ENCODE results near the gene CAMK4. TPM values are rescaled to one million over a fixed set of nuclear protein-coding genes. Genes with fewer than 3 reads are reported as not detected.
"Not testable (repeated sequence)": the region's sequence is repeated elsewhere in the genome, so short reads cannot be mapped to it uniquely, and the experiment has no call there.

CAMK4 gene
- total and polyA plus RNA-seq, 2 donors (not counting 3 experiments of a cell fraction or from before 2014, with no cell fraction given) = 2.2 to 5.4 TPM

DNA sequence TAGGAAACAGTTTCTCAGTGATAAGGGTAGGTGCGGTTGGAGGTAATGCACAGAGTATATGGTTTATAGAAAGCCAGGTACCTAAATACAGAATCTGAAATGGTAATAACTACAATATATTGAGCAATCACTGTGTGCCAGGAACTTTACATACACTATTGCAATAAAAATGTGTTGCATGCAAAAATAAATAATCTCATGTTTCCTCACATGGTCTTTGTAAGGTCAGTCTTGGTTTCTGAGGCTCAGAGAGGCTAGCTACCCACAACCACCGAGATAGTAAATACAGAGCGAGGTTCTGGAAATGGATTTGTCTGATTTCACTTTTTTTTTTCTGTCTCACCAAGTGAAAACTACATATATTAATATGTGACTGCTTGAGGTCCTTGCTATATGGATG is 128.9 kb downstream of the CAMK4 start:
- CTCF ChIA-PET = no interaction called here
- no peak for FAIRE-seq

DNA sequence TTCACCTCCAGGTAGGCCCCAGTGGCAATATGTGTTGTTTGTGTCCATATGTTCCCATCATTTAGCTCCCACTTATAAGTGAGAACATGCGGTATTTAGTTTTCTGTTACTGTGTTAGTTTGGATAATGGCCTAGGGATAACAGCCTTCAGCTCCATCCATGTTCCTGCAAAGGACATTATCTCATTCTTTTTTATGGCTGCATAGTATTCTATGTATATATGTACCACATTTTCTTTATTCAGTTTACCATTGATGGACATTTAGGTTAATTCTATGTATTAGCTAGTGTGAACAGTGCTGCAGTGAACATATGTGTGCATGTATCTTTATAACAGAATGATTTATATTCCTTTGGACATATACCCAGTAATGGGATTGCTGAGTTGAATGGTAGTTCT is 134.5 kb downstream of the CAMK4 start:
- intact Hi-C loops (cut with micrococcal nuclease); H3K4me2 ChIP-seq (ENCODE audit: insufficient read depth, low read length); POLR2A ChIA-PET; CTCF ChIA-PET; H3K4me3 ChIP-seq (replicated peaks in 1 of 3; ENCODE audit: insufficient read depth in 1 of 3, low read depth in 1 of 3, low read length in 3 of 3); BruUV-seq (replicated peaks); H3K4me1 ChIP-seq (ENCODE audit: control insufficient read depth, extremely low read depth, insufficient read depth, low read length); dilution Hi-C loops (cut with MboI; ENCODE audit: extremely low pct_ligation_motif_present, low sequenced_read_pairs); H3K27ac ChIP-seq (ENCODE audit: insufficient read depth, low read depth, low read length); H3K9me1 ChIP-seq (replicated peaks; ENCODE audit: control insufficient read depth, extremely low read depth, insufficient read depth, low read length); H3K27me3 ChIP-seq (ENCODE audit: control insufficient read depth in 2 of 2, insufficient read depth in 2 of 2, low read length in 2 of 2); DNase-seq (ENCODE audit: low read depth, low spot score); H4K20me1 ChIP-seq (replicated peaks; ENCODE audit: control insufficient read depth, extremely low read depth, insufficient read depth, low read length); H3K79me2 ChIP-seq (ENCODE audit: control insufficient read depth, insufficient read depth, low read length); H3K9me3 ChIP-seq (replicated peaks; ENCODE audit: control insufficient read depth, insufficient read depth, low read length); H2AFZ ChIP-seq (ENCODE audit: low read depth, low read length); H3K36me3 ChIP-seq (ENCODE audit: control insufficient read depth in 2 of 2, extremely low read depth in 1 of 2, insufficient read depth in 2 of 2, low read length in 2 of 2); FAIRE-seq; H3K9ac ChIP-seq (replicated peaks; ENCODE audit: extremely low read depth, insufficient read depth, low read length): not testable (repeated sequence)

More for the DNA sequence above, 128.9 kb downstream of the CAMK4 start:
- H4K20me1 ChIP-seq (replicated peaks; ENCODE audit: control insufficient read depth, extremely low read depth, insufficient read depth, low read length) = no peaks in the 10 kb centered on the region
- H3K79me2 ChIP-seq (ENCODE audit: control insufficient read depth, insufficient read depth, low read length) = no peaks in the 10 kb centered on the region
- no peak overlapping the region for H3K4me3 ChIP-seq (replicated peaks in 1 of 3; ENCODE audit: insufficient read depth in 1 of 3, low read depth in 1 of 3, low read length in 3 of 3)
- H3K4me2 ChIP-seq (ENCODE audit: insufficient read depth, low read length) = no peak overlapping the region
- no peaks in the 10 kb centered on the region for H3K9me3 ChIP-seq (replicated peaks; ENCODE audit: control insufficient read depth, insufficient read depth, low read length)
- no peaks in the 10 kb centered on the region for H3K9me1 ChIP-seq (replicated peaks; ENCODE audit: control insufficient read depth, extremely low read depth, insufficient read depth, low read length)
- no TSS peak for BruUV-seq (replicated peaks)
- TF ChIP-seq POLR2AphosphoS5 (IDR thresholded peaks at IDR 0.05; ENCODE audit: insufficient read depth, low read depth, low read length) (no peak), JUN (IDR thresholded peaks at IDR 0.05; ENCODE audit: borderline replicate concordance, insufficient read depth, insufficient read length, low read depth) (no peak), POLR2A (IDR thresholded peaks at IDR 0.05; ENCODE audit: low read depth, low read length) (no peak), MYC (IDR thresholded peaks at IDR 0.05; ENCODE audit: low read depth, low read length) (no peak), EZH2 (IDR thresholded peaks at IDR 0.05; ENCODE audit: borderline replicate concordance, low read depth, low read length, severe bottlenecking) (no peak)
- TF ChIP-seq, protein P1, sequence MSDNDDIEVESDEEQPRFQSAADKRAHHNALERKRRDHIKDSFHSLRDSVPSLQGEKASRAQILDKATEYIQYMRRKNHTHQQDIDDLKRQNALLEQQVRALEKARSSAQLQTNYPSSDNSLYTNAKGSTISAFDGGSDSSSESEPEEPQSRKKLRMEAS (IDR thresholded peaks at IDR 0.05; ENCODE audit: insufficient read depth, insufficient read length) = no peak
- H3K9ac ChIP-seq (replicated peaks; ENCODE audit: extremely low read depth, insufficient read depth, low read length) = no peak overlapping the region
- no peaks in the 10 kb centered on the region for H3K4me1 ChIP-seq (ENCODE audit: control insufficient read depth, extremely low read depth, insufficient read depth, low read length)
- no peak overlapping the region for H3K27ac ChIP-seq (ENCODE audit: insufficient read depth, low read depth, low read length)
- POLR2A ChIA-PET = no interaction called here
- intact Hi-C loops (cut with micrococcal nuclease) (no loop called here), dilution Hi-C loops (cut with MboI; ENCODE audit: extremely low pct_ligation_motif_present, low sequenced_read_pairs) (no loop called here)
- no peaks in the 10 kb centered on the region for H3K27me3 ChIP-seq (ENCODE audit: control insufficient read depth in 2 of 2, insufficient read depth in 2 of 2, low read length in 2 of 2)
- no peak for DNase-seq (ENCODE audit: low read depth, low spot score)
- no peaks in the 10 kb centered on the region for H3K36me3 ChIP-seq (ENCODE audit: control insufficient read depth in 2 of 2, extremely low read depth in 1 of 2, insufficient read depth in 2 of 2, low read length in 2 of 2)
- no peak overlapping the region for H2AFZ ChIP-seq (ENCODE audit: low read depth, low read length)
